NCI-H1092 treated with DMSO at 0.1 percent for 48 hours (cell line): ENCODE measurements around the gene SEZ6.

ENCODE experiments used
- DNase-seq: peaks from one replicate; lab custom pipeline; 2025; lab: John Stamatoyannopoulos, UW

SEZ6 gene

DNA sequence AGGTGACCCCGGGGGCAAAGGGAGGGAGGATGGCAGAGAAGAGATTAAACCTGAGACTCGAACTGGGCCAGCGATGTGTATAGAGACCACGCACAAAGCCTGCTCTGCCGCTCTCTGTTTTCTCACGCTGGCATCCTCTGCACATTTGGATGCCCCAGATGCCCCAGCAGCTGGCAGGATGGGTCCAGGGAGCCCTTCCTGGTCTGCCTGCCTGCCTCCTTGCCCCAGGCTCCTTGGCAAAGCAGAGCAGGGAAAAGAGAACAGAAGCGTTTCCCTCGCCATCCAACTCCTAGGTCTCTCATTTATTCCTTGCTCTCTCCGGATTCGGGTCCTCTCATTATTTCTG is 31.9 kb upstream of the SEZ6 start:
- no peak for DNase-seq

DNA sequence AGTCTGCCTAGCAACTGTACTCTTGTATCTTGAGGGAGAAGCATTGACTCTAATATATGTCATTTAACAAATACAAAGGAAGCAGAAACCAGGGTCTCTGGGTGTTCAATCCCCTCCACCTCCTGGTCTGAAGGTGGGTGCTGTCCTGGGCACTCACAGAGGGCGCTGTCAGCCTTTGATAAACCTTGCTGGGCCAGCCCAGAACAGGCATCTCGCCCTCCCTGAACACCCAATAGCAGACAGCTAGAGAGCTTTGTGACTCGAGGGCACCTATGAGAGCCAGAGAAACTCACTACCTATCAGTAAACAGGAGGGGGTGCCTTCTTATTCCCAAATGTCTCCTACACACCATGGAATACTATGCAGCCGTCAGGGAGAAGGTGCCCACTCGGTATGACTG is 30.8 kb upstream of the SEZ6 start:
- no peak for DNase-seq

- no peak for DNase-seq
Observed at GRCh38 chr17:29034510-29034909, 28.7 kb upstream of the SEZ6 start.

DNA sequence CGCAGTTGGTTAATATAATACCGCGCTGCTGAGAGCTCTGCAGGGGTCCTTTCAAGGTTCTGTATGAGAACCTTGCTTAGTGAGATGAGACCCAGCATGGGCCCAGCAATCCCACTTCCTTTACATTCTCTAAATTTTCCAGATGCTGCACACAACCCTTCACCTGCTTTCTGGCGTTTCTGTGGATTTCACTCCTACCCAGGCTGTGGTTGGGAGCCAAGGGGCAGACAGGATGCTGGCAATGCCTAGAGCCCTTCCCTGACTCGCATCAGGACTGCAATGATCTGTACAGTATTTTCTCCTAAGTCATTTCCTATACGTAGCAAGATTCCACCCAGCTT is 27.0 kb upstream of the SEZ6 start:
- no peak for DNase-seq

DNA sequence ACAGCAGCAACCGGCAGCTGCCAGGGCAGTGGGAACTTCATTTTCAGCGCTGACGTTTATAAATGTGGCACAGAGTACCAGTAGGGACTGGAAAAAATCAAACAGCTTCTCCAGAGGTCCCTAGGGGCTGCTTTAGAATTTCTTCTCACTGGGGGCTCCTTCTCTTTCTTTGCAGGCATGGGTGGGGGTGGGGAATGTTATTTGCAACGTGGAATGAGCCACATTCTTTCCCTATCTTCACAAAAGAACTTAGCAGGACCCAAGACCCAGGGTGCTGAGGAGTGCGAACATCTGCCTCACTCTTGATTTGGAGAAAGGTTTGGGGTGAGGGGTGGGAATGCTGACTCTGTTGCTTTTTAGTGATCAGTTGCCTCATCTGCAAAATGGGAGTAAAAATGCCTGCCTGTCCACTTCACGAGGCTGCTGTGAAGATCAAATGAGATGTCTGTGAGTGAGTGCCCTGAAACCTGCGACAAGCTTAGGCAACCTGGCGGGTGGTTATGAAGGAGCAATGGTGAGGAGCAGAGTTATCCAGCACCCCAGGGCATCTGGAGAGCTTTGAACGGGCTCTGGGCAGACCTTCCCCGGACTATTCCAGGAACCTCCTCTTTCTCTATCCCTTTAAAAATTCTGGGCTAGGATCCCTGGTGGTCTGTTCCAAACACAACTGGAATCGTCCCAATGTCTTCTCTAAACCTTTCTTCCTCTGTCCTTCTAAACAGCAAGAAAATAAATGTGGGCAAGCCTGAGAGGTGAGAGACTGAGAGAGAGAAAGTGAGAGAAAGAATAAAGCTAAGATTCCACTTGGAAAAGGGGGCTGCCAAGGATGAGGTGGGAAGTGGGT is 26.4 kb upstream of the SEZ6 start:
- no peak for DNase-seq

- DNase-seq, result no peak
Observed at GRCh38 chr17:29031488-29031887, 25.7 kb upstream of the SEZ6 start.

DNA sequence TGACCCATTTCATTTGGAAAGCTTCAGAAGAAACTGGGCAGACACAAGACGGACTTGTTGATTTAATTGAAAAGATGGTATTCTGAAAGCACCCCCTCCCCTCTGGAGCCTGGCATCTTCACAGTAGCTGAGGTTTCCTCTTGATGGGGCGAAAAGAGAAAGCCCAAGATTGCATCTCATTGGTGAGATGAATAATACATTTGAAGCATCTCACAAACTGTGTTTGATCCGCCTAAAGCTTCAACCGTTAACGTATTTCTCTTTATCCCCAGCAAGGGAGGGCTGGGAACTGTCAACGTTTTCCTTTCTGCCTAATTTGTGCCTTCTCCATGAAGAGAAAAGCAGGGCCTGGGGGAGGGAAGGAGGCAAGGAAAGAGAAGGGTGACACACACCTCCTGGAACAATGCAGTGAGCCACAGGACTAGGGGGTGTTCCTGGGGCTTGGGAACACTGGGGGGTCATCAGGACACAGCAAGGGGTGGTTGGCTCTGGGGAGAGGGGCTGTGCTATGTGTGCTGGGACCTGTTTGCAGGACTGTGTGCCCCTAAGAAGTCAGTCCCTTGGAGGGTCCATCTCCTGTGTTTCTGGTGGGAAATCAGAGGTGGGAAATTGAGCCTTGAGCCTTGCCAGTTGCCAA is 18.6 kb upstream of the SEZ6 start:
- no peak for DNase-seq

GRCh38 chr17:29022074-29022473 is 16.2 kb upstream of the SEZ6 start:
- no peak for DNase-seq

DNA sequence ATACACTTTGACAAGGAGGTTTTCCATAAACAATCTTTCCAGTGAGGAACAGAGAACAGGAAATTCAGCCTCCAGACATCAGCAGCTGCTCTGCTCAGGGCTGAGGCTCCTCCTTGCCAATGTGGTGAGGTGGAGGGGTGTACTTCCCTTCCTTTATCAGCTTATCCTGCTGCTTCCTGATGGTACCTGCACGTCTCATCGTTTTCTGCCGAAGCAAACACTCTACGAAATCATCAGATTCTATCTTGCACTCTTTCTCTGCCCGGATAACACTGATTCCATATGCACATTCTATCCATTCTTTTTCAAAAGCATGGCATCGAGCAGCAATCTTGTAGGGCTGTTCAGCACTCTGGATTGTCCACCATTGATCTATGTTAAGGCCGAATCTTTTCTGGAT is 15.4 kb upstream of the SEZ6 start:
- no peak for DNase-seq

DNA sequence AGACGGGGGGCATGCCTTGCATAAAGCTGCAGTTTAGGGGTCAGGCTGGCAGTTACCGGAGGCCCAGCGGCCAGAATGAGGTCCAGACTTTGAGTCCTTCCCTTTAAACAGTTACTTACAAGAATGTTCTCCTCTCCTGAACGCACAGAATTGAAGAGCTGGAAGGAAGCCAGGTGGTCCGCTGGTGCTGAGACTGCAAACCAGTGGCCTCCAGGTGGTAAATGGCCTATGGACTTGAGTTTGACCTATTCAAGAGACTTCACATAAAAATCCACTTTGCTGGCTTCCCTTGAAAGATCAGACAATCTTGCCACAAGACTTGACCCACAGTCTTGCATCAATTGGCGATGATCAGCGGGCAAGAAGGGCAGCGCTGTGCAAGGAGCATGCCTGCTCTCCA is 14.7 kb upstream of the SEZ6 start:
- no peak for DNase-seq

GRCh38 chr17:29019475-29020181 is 13.8 kb upstream of the SEZ6 start:
- DNase-seq, result no peak

DNA sequence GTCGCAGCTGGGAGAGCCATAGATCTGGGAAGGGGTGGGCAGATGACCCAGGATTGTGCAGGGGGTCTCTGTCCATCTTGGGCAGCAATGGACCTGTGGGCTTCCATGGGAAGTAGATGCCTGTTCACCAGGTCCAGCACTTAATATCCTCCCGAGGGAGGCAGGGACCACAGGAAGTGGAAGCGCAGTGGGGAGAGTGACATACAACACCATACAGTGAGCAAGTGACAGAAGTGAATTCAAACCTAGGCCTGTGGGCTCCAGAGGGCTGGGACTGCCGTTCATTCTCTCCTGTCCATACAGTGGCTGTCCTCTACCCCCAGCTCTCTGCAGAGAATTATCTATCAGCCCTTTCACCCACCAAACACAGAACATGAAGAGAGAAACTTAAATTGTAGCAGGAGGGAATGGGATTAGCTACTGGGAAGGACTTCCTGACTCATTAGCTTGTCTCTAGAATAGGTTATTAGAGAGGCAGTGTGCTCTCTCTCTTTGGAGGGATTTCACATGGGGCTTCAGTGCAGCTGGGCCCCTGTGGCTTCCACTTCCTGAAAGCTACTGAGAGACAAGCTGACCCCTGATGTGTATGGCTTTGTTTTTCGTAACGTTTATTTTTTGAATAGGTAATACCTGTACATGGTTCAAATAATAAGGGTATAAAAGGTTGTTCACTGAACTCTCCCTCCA is 13.1 kb upstream of the SEZ6 start:
- no peak for DNase-seq

DNA sequence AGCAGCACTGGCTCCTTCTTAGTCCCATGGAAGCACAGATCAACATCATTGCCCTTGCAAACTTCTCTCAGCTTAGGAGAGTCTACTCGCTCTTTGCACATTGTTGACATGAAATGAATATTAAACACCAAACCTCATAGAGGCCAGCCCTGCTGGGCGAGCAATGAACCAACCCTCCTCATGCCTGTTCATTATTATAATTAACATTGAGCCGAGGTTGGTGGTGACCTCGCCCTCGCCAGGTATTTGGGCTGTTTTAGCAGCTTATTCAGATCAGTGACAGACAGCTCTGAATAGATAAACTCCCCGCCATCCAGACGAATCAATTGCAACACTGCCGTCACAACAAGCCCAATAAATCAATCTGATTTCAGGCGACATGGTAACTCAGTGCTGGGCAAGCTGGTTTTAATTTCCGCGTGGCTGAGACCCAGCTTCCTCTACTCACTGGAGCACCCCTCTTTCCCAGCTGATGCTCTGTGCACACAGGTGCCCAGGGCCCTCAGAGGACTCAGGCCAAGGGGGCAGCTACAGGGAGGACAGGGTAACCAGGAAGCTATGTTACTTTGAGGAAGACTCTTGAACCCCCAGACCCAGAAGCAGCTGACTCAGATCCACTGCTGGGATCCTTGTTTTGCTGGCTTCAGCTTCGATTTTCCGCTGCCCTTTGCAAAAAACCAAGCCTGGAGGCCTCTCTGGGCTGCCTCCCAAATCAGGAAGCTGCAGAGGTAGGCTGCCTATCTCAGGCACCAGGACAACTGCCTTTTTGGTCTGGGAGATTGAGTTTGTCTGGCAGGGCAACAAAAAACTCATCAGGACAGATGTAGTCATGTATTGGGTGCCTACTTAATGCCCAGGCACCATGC is 10.7 kb upstream of the SEZ6 start:
- DNase-seq, result no peak

DNA sequence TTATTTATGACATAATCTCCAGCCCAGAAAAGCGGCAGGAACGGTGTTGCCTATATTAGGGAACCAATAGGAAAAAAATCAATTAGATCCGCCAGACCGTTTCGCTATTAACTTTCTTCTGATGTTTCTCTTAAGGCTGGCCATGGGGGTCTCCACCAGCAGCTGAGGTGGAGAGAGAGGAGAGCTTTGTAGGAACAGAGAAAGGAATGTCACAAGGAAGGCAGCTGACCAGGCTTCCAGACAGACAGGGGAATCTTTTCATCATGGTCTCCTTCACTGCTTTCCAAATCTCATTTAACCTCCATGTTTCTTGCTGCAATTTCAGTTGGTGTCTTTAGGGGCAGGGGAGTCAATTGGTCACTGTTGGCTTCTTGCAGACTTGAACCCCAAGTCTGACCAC is 8.9 kb upstream of the SEZ6 start:
- no peak for DNase-seq

GRCh38 chr17:29012535-29012934 is 6.7 kb upstream of the SEZ6 start:
- no peak for DNase-seq

- DNase-seq, result no peak
Observed at GRCh38 chr17:29010586-29010985, 4.8 kb upstream of the SEZ6 start.

DNA sequence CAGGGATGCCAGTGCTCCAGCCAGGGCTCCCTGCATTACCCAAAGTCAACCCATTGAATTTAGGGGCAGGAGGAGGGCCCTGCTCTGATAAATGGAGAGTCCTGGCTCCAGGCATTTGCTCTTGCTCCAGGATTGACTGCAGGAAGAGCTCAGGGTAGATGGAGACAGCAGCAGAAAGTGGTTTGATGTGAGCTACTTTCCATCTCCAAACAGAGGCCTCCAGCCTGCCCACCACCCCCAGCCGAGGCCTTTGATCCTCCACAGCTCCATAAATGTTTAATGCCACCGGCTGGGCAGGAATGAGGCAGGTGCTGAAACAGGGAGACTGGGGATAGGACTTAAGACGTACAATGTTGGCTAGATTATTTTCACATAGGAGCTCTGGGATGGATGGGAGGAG is 4.3 kb upstream of the SEZ6 start:
- DNase-seq, result no peak

DNA sequence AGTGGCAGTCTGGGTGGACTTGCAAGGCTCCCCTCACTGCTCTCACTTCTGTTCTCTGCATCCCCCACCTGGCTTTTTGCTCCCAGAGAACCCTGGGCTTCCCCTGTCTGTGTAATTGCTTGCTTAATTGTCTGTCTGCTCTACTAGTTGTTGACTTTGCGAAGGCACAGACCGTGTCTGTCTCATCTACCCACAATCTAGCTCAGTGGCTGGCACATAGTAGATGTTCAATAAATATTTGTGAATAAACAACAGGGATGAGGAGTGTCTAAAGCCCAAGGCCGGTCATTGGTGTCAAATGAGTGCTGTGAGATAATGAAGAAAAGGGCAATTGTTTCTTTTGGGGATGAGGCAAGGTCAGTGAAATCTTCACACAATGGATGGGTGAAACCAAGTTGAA is 2.8 kb upstream of the SEZ6 start:
- no peak for DNase-seq

DNA sequence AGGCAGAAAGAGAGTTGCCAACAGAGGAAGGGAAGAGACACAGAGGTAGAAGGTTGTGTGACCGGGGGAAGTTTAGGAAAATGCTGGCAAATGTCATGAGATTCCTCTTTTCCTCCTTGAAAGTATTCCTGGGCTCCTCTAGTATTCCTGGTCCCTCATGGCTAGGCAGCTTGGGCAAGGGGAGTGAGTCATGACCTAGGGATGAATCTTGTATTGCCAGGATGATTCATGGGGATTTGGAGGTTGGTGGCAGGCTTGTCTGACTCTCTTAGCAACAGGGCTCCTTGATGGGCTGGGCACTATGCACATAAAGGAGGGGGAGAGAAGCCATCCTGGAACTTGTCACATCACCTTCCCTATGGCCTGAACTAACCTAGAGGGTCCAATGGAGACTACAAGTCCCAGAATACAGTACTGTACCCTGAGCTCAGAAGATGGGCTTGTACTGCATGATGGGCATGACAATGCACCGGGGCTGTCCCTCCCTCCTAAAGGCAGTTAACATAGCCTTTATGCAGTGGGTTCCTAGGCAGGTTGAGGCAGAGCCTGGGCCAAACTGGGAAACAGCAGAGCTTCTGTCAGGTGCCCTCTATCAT is 2.1 kb upstream of the SEZ6 start:
- no peak for DNase-seq

DNA sequence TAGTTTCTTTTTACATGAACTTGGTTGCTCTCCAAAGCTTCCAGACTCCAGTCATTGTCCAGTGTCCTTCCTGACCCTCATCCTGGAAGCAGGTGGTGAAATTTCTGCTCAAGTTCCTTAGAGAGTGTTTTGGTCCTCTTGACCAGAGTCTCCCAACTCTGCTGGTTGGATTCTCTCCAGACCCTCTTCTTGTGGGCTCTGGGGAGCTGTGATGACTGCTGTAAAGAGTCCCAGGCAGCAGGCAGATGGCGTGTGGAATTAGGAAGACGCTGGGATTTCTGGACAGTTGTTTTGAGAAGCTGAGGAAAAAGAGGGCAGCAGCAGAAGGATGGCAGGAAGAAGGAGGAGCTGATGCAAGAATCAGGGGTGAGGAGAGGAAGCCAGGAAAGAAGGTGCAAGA is 1.6 kb upstream of the SEZ6 start:
- no peak for DNase-seq

GRCh38 chr17:29004081-29004692 is 1.6 kb downstream of the SEZ6 start:
- DNase-seq, result no peak
